GM12878 (cell line): ENCODE results near the gene STK33. TPM values are rescaled to one million over a fixed set of nuclear protein-coding genes. Genes with fewer than 3 reads are reported as not detected.
A peak's percentile ranks its signal among the peaks of the same experiment; 100 is the strongest.

Experiments used
- ATAC-seq: fragments of 200-7000 bp; cut with Tn5 transposase; 3 replicates; pipeline ENCODE4 v1.9.1; 2020; ENCODE audit warnings: mild to moderate bottlenecking, moderate library complexity
- BruUV-seq: library from RNA; stranded (reverse); fragments of 400-500 nt; replicated peaks from 2 replicates; lab custom pipeline; 2021; lab: Mats Ljungman, UMichigan
- CTCF ChIA-PET: fragments of 300-600 bp; sonication (Branson Sonifier 250); formaldehyde crosslinking; extraction: SDS; loops from one replicate; lab custom pipeline; 2021; ENCODE audit warnings: inconsistent platforms; lab: Yijun Ruan, JAX
- POLR2A ChIA-PET: fragments of 350-600 bp; formaldehyde crosslinking; extraction: SDS; loops from one replicate; lab custom pipeline; 2021; ENCODE audit warnings: inconsistent platforms; lab: Charles Lee
- RAD21 ChIA-PET: fragments of 300-600 bp; sonication (Branson Sonifier 250); formaldehyde crosslinking; loops from one replicate; lab custom pipeline; 2023; ENCODE audit warnings: antibody characterized with exemption; ENCODE audit not compliant: unreplicated experiment; lab: Charles Lee
- SMC1A ChIA-PET: fragments of 300-600 bp; sonication (Branson Sonifier 250); formaldehyde crosslinking; loops from one replicate; lab custom pipeline; 2023; ENCODE audit not compliant: unreplicated experiment, uncharacterized antibody; lab: Charles Lee
- DNase-seq: peaks from one replicate; pipeline ENCODE4 v3.0.0-alpha.2; 2011; ENCODE audit warnings: low read depth, low spot score
- FAIRE-seq: peaks from 3 replicates; lab custom pipeline; 2011; peaks lifted over from hg19 to GRCh38; lab: Jason Lieb, UNC
- H2AFZ ChIP-seq: 2 replicates; pipeline ENCODE4 v1.6.0; 2011; ENCODE audit warnings: low read depth, low read length, control low read depth; ENCODE audit not compliant: control insufficient read depth
- H3K27ac ChIP-seq: 2 replicates; pipeline ENCODE4 v1.5.1; 2011; ENCODE audit warnings: control low read depth; ENCODE audit not compliant: control insufficient read depth, insufficient read depth
- H3K27me3 ChIP-seq, 2 experiments: replicated peaks in 1 of 2; 2 replicates each; pipeline versions ENCODE4 v1.6.0 to v1.6.1; 2011; ENCODE audit warnings: low read length in 1 of 2; ENCODE audit not compliant: control insufficient read depth in 2 of 2, insufficient read depth in 2 of 2
- H3K36me3 ChIP-seq, 2 experiments: 2 replicates each; pipeline ENCODE4 v1.5.1; 2011; ENCODE audit warnings: low read length in 1 of 2; ENCODE audit not compliant: control insufficient read depth in 2 of 2, insufficient read depth in 2 of 2
- H3K4me1 ChIP-seq: 2 replicates; pipeline ENCODE4 v1.6.1; 2011; ENCODE audit warnings: mild to moderate bottlenecking, low read length, moderate library complexity, mixed read lengths; ENCODE audit not compliant: control insufficient read depth, insufficient read depth
- H3K4me2 ChIP-seq: 2 replicates; pipeline ENCODE4 v1.6.0; 2011; ENCODE audit warnings: control low read depth; ENCODE audit not compliant: control insufficient read depth, insufficient read depth
- H3K4me3 ChIP-seq: fragments of 200-600 bp; sonication (generic); 2 replicates; pipeline ENCODE4 v1.5.1; 2016
- H3K79me2 ChIP-seq: 2 replicates; pipeline ENCODE4 v1.6.0; 2011; ENCODE audit warnings: low read length; ENCODE audit not compliant: control insufficient read depth, insufficient read depth
- H3K9ac ChIP-seq: 2 replicates; pipeline ENCODE4 v1.8.0; 2011; ENCODE audit warnings: low read length, control low read depth, mixed read lengths; ENCODE audit not compliant: control insufficient read depth, insufficient read depth
- H3K9me3 ChIP-seq: replicated peaks from 3 replicates; pipeline ENCODE4 v1.5.1; 2011; ENCODE audit warnings: mild to moderate bottlenecking, low read length; ENCODE audit not compliant: control insufficient read depth, insufficient read depth
- H4K20me1 ChIP-seq: 2 replicates; pipeline ENCODE4 v1.6.0; 2011; ENCODE audit not compliant: control insufficient read depth, insufficient read depth
- CBFB ChIP-seq: IDR thresholded peaks from 2 replicates; pipeline ENCODE4 v1.6.1; 2016; ENCODE audit warnings: antibody characterized with exemption, low read depth
- CREB1 ChIP-seq: IDR thresholded peaks from 2 replicates; pipeline ENCODE4 v1.6.1; 2012; ENCODE audit warnings: low read depth, mild to moderate bottlenecking, inconsistent platforms
- MXI1 ChIP-seq: fragments of 150-350 bp; IDR thresholded peaks from 2 replicates; pipeline ENCODE4 v1.6.1; 2011; ENCODE audit warnings: low read depth, mild to moderate bottlenecking, inconsistent platforms, low read length, improper control_type of control experiment
- POLR2AphosphoS5 ChIP-seq: IDR thresholded peaks from 2 replicates; pipeline ENCODE4 v1.6.1; 2011; ENCODE audit warnings: mild to moderate bottlenecking, low read length, inconsistent platforms
- SMAD1 ChIP-seq: fragments of 450-650 bp; IDR thresholded peaks from 2 replicates; pipeline ENCODE4 v1.6.1; 2018; ENCODE audit warnings: mild to moderate bottlenecking, low read depth; ENCODE audit not compliant: partially characterized antibody
- WRNIP1 ChIP-seq: IDR thresholded peaks from 2 replicates; pipeline ENCODE4 v1.6.1; 2011; ENCODE audit warnings: low read depth, low read length, improper control_type of control experiment, borderline replicate concordance
- ZBED1 ChIP-seq: IDR thresholded peaks from 2 replicates; pipeline ENCODE4 v1.6.1; 2016; ENCODE audit warnings: borderline replicate concordance
- ZNF217 ChIP-seq: fragments of 450-650 bp; IDR thresholded peaks from 2 replicates; pipeline ENCODE4 v1.6.1; 2017; ENCODE audit warnings: antibody characterized with exemption, mild to moderate bottlenecking
- WGBS: methylation state at CpG from one replicate; pipeline ENCODE4 v1.1.6; 2016; ENCODE audit warnings: low lambda C conversion rate; ENCODE audit not compliant: insufficient replicate concordance, insufficient coverage; ENCODE audit errors: missing lambda C conversion rate; 5-methylcytosine and 5-hydroxymethylcytosine counted together
- in situ Hi-C: fragments of 300-500 bp; cut with MboI; formaldehyde crosslinking; loops from 9 replicates; pipeline ENCODE4 v1.14.3; 2018; ENCODE audit warnings: mixed read lengths
- intact Hi-C: fragments of 100-400 bp; cut with micrococcal nuclease; formaldehyde crosslinking; loops from one replicate; pipeline ENCODE4 v1.14.2; 2022; ENCODE audit not compliant: unreplicated experiment
- polyA plus RNA-seq, 11 experiments: library from polyadenylated mRNA; depleted of rRNA in 4 of 11; unstranded in 6 of 11; stranded (reverse) in 5 of 11; fragments of >200 nt; fragmentation: Nextera tagmentation in 4 of 11; fragmentation: Illumina TruSeq in 1 of 11; extraction: Ambion mirVana in 4 of 11; extraction: Trizol in 1 of 11; gene quantifications; 1 replicate in 1 of 11; 2 replicates in 10 of 11; pipeline versions ENCODE4 v1.2.1 to v1.2.3, GENCODE V29; 2011 to 2016; ENCODE audit warnings: inconsistent platforms in 2 of 11, missing spikeins in 2 of 11, low read depth in 1 of 11
- total RNA-seq, 4 experiments: library from RNA; depleted of rRNA in 3 of 4; stranded (reverse); fragments of >200 nt in 3 of 4; fragmentation: Illumina TruSeq in 1 of 4; extraction: Trizol in 1 of 4; gene quantifications; 2 replicates each; pipeline versions ENCODE4 v1.2.1 to v1.2.3, GENCODE V29; 2013 to 2021
- TF ChIP-seq, protein P1 (sequence below): IDR thresholded peaks from 2 replicates; pipeline ENCODE4 v1.6.1; 2011; ENCODE audit warnings: borderline replicate concordance, low read depth, mild to moderate bottlenecking, moderate library complexity, mixed read lengths, low read length; ENCODE audit not compliant: insufficient read depth; ENCODE audit errors: extremely low read length
- TF ChIP-seq, protein P2 (sequence below): IDR thresholded peaks from 2 replicates; pipeline ENCODE4 v1.6.1; 2011; ENCODE audit warnings: mild to moderate bottlenecking, low read depth, low read length, moderate library complexity; ENCODE audit not compliant: insufficient replicate concordance

Gene STK33
- total and polyA plus RNA-seq, 10 of the 15 experiments (the other 5 are each of a cell fraction or from before 2014, with no cell fraction given): 5.2 to 27.3 (median 18.3) TPM

DNA sequence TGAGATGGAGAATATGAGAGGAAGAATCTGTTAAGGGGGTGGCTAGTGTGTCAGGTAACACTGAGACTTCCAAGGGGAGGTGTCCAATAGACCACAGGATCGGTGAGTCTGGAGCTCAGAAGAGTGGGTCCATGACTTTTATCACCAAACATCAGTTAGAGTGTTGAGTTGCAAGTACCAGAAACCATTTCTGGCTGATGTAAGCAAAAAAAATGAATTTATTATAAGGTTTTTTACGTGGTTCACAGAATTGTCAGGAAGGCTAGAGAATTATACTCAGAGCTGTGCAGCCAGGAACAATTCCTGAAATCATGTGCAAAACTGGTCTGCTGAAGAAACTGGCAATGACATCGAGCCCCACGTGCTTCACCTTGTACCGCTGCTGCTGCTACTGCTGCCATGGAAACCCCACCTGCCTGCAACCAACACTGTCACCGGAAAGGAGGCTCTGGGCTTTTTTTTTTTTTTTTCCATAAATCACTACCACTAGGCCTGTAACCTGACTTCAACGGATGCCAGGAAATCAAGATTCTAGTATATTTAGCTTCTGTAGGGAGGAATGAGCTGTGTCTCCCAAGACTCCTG, 16.6 kb upstream of the STK33 start:
- H3K36me3 ChIP-seq: peaks cover 0 to 2% of the 10 kb centered on the region in 2 experiments; a peak in 1 of 4 replicates
- ChIA-PET CTCF (interaction anchor here (1.9 kb wide), 1 partner anchor 349 kb away, joined by 6 read pairs; no protein-coding TSS in a partner anchor), SMC1A (interaction anchor here (1.0 kb wide), 1 partner anchor 44 kb away, joined by 3 read pairs; no protein-coding TSS in a partner anchor), RAD21 (no interaction called here), POLR2A (interaction anchor here (0.7 kb wide), 1 partner anchor 235 kb away, joined by 3 read pairs; no protein-coding TSS in a partner anchor)
- no peaks in the 10 kb centered on the region for H3K27me3 ChIP-seq
- ATAC-seq (no peak), FAIRE-seq (no peak), DNase-seq (no peak)
- no peak overlapping the region for H3K4me2 ChIP-seq
- BruUV-seq: no TSS peak
- in situ Hi-C loops (no loop called here), intact Hi-C loops (no loop called here)
- no peaks in the 10 kb centered on the region for H3K9me3 ChIP-seq
- no peak overlapping the region for H3K9ac ChIP-seq
- no peaks in the 10 kb centered on the region for H3K4me1 ChIP-seq
- no peak overlapping the region for H3K27ac ChIP-seq
- no peaks in the 10 kb centered on the region for H4K20me1 ChIP-seq
- no peak overlapping the region for H2AFZ ChIP-seq
- TF ChIP-seq POLR2AphosphoS5: no peak
- TF ChIP-seq, protein P1, sequence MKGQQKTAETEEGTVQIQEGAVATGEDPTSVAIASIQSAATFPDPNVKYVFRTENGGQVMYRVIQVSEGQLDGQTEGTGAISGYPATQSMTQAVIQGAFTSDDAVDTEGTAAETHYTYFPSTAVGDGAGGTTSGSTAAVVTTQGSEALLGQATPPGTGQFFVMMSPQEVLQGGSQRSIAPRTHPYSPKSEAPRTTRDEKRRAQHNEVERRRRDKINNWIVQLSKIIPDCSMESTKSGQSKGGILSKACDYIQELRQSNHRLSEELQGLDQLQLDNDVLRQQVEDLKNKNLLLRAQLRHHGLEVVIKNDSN: peak; percentile 44
- H3K4me3 ChIP-seq: no peak overlapping the region
- 55% methylated on average over 7 of the region's 7 CpGs for WGBS
- no peaks in the 10 kb centered on the region for H3K79me2 ChIP-seq

DNA sequence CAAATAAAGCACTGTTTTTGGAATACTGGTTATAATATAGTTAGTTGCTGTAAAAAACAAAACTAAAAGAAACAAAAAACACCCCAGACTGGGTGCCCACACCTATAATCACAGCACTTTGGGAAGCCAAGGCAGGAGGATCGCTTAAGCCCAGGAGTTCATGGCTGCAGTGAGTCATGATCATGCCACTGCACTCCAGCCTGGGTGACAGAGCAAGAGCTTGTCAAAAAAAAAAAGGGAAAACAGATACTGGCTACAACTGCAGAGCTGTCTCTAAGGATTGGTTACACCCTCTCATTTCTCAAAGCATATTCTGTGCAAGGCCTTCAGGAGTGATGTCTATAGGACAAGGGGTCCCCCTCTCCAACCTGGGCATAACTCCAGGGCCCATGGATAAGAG, 14.6 kb upstream of the STK33 start:
- no peak for FAIRE-seq
- POLR2A ChIA-PET: no interaction called here

More for the DNA sequence above, 14.6 kb upstream of the STK33 start:
- H3K79me2 ChIP-seq: no peaks in the 10 kb centered on the region
- H3K4me3 ChIP-seq: no peak overlapping the region
- RAD21 ChIA-PET: no interaction called here
- CTCF ChIA-PET: interaction anchor here (0.9 to 1.1 kb wide), 2 partner anchors 11 to 14 kb away, joined by 4 to 5 read pairs; partner anchors contain the start of gene STK33
- H3K27me3 ChIP-seq: no peaks in the 10 kb centered on the region
- H3K4me2 ChIP-seq: no peak overlapping the region
- TF ChIP-seq CREB1: no peak
- no peak for TF ChIP-seq SMAD1
- no peak for TF ChIP-seq ZNF217
- TF ChIP-seq ZBED1: no peak
- no peak for TF ChIP-seq CBFB
- TF ChIP-seq MXI1: no peak
- TF ChIP-seq, protein P2, sequence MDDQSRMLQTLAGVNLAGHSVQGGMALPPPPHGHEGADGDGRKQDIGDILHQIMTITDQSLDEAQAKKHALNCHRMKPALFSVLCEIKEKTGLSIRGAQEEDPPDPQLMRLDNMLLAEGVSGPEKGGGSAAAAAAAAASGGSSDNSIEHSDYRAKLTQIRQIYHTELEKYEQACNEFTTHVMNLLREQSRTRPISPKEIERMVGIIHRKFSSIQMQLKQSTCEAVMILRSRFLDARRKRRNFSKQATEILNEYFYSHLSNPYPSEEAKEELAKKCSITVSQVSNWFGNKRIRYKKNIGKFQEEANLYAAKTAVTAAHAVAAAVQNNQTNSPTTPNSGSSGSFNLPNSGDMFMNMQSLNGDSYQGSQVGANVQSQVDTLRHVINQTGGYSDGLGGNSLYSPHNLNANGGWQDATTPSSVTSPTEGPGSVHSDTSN: no peak
- TF ChIP-seq WRNIP1: no peak
- TF ChIP-seq, all 136 proteins: peak for 0
- DNase-seq (no peak), ATAC-seq (no peak)
- H3K9me3 ChIP-seq: no peaks in the 10 kb centered on the region
- H3K9ac ChIP-seq: no peak overlapping the region
- intact Hi-C loops: loop anchor here (10.0 kb wide), 1 partner anchor 384 kb away; no protein-coding TSS in a partner anchor
- H3K36me3 ChIP-seq: peaks cover 0 to 2% of the 10 kb centered on the region in 2 experiments; a peak in 1 of 4 replicates
- no peaks in the 10 kb centered on the region for H4K20me1 ChIP-seq
- no peak overlapping the region for H2AFZ ChIP-seq
- H3K4me1 ChIP-seq: no peaks in the 10 kb centered on the region
- no peak overlapping the region for H3K27ac ChIP-seq
- SMC1A ChIA-PET: interaction anchor here (1.0 to 1.9 kb wide), 2 partner anchors 12 to 14 kb away, joined by 3 to 4 read pairs; partner anchors contain the start of gene STK33
- WGBS: 92% methylated on average over 1 of the region's 1 CpG
- no TSS peak for BruUV-seq
- in situ Hi-C loops: no loop called here
